Urinary bladder (tissue), 4 donors: ENCODE data around the gene PHYHIPL. TPM values are rescaled to one million over a fixed set of nuclear protein-coding genes. Genes with fewer than 3 reads are reported as not detected.

Experiments
- DNase-seq: peaks from one replicate; pipeline ENCODE4 v3.0.0-alpha.2; 2015; ENCODE audit errors: extremely low spot score
- H3K27ac ChIP-seq: one replicate; pipeline ENCODE4 v1.5.1; 2013; ENCODE audit warnings: low read depth, mild to moderate bottlenecking, moderate library complexity
- H3K36me3 ChIP-seq: one replicate; pipeline ENCODE4 v1.6.1; 2013; ENCODE audit warnings: mild to moderate bottlenecking, moderate library complexity; ENCODE audit not compliant: insufficient read depth
- H3K4me1 ChIP-seq: one replicate; pipeline ENCODE4 v1.6.1; 2013; ENCODE audit warnings: mild to moderate bottlenecking, moderate library complexity; ENCODE audit not compliant: insufficient read depth
- H3K4me3 ChIP-seq: one replicate; pipeline ENCODE4 v1.5.1; 2013; ENCODE audit warnings: low read depth, low read length
- WGBS: extraction: QIAGEN DNeasy Blood & Tissue Kit; methylation state at CpG from one replicate; pipeline ENCODE4 v1.1.7; 2013; 5-methylcytosine and 5-hydroxymethylcytosine counted together
- polyA plus RNA-seq: library from polyadenylated mRNA; stranded (reverse); fragments of 200-250 nt; gene quantifications from one replicate; pipeline ENCODE4 v1.2.3, GENCODE V29; 2013
- total RNA-seq: library from RNA; depleted of rRNA; stranded (reverse); fragments of >200 nt; gene quantifications from one replicate; pipeline ENCODE4 v1.2.3, GENCODE V29; 2014
- donor health status: healthy with polysubstance abuse.
- donor health status: healthy.

The PHYHIPL gene
- total and polyA plus RNA-seq, 2 donors, result 0.54 to 0.85 TPM

GRCh38 chr10:59173414-59173813, 3.0 kb upstream of the PHYHIPL start:
- H3K4me1 ChIP-seq, result peaks cover 2% of the 10 kb centered on the region
- DNase-seq, result no peak

GRCh38 chr10:59175538-59176240, 754 bp upstream of the PHYHIPL start:
- H3K4me1 ChIP-seq, result peaks cover 2% of the 10 kb centered on the region
- no peak for DNase-seq
- no peak overlapping the region for H3K27ac ChIP-seq
- H3K36me3 ChIP-seq, result no peaks in the 10 kb centered on the region
- WGBS, result 9% methylated on average over 26 of the region's 26 CpGs
- peak overlapping the region; percentile 24 for H3K4me3 ChIP-seq

More at GRCh38 chr10:59173414-59173813, 3.0 kb upstream of the PHYHIPL start:
- no peaks in the 10 kb centered on the region for H3K36me3 ChIP-seq
- H3K27ac ChIP-seq, result no peak overlapping the region
- no peak overlapping the region for H3K4me3 ChIP-seq

DNA sequence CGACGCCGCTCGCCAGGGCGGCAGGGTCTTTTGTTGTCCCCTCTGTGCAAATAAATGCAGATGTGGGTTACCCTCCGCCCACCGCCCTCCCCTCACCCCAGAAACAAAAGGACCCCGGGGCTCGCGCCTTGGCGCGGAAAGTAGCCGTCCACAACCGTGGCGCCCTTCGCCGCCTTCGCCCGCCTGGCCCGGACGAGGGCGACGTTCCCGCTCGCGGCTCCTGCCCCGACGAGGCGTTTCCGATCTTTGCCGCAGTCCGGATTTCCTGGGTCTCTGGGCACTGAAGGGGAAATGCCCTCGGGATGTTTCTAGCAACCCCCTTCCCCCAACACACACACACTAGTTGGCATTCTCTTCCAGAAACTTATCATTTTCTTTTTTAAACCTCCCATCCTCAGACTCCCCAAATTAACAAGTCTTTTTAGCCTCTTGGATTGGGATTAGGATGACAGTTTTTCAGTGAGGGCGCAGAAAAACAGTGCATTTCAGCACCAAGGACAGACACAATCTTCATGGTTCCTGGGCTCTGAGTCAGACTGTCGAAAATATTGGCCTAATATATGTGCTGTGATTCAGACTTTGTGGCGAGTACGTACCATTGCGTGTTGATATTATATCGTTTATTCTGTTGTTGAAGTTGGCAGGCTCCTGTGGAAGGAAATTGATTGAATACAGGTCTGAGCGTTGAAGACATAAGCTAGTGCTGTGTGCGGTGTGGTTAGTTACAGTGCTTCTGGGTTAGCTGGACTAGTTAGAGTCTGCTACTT, 771 bp downstream of the PHYHIPL start:
- Histone ChIP-seq H3K36me3 (no peaks in the 10 kb centered on the region), H3K27ac (no peak overlapping the region), H3K4me1 (peaks cover 2% of the 10 kb centered on the region), H3K4me3 (peak overlapping the region; percentile 24)
- 4% methylated on average over 41 of the region's 41 CpGs for WGBS
- peak; percentile 58 for DNase-seq

DNA sequence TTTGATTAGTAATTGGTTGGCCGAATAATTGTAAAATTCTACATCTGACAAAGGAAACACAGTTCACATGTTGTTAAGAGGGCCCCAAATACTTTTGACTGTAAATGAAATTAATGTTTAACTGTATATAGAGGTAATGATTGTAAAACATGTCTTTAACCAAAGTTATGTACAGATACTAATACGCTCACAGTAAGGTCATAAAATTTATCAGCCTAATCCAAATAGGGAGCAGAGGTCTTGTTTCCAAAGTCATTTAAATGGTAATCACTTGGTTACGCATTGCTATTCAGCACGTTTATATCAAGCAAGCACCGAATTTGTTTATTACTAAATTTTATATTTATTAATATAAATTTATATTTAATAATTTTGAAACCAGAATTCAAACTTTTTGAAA, 1.4 kb downstream of the PHYHIPL start:
- Histone ChIP-seq H3K4me1 (peaks cover 2% of the 10 kb centered on the region), H3K27ac (no peak overlapping the region), H3K36me3 (no peaks in the 10 kb centered on the region), H3K4me3 (no peak overlapping the region)
- no peak for DNase-seq
- 65% methylated on average over 5 of the region's 5 CpGs for WGBS

GRCh38 chr10:59179068-59179467, 2.6 kb downstream of the PHYHIPL start:
- peaks cover 2% of the 10 kb centered on the region for H3K4me1 ChIP-seq
- H3K27ac ChIP-seq, result no peak overlapping the region
- DNase-seq, result no peak
- WGBS, result 65% methylated on average over 2 of the region's 2 CpGs
- H3K36me3 ChIP-seq, result no peaks in the 10 kb centered on the region
- H3K4me3 ChIP-seq, result no peak overlapping the region

DNA sequence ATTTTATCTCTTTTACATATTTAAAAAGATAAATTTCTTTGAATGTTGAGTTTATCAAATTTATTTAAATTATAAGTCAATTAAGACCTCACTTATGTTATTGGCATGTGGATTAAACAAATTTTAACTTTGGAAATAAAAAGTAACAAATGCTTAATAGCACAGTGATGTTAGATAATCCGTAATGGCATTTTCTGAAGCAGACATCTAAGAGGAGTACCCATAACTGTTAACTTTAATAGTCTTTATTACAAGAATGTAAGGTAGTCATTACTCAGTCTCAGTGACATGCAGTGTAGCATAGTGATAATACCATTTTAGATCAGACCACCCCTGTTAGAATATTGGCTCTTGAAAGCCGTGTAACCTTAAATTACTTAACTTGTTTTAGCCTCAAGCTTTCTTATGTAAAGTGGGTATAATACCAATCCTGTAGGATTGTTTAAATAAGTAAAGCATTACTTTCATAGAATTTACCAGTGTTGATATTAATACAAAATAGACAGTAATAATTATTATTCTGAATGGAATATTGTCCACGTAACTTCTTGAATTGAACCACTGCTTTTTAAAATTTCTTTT, 4.3 kb downstream of the PHYHIPL start:
- no peaks in the 10 kb centered on the region for H3K36me3 ChIP-seq
- WGBS, result 78% methylated on average over 3 of the region's 3 CpGs
- peaks cover 2% of the 10 kb centered on the region for H3K4me1 ChIP-seq
- no peak overlapping the region for H3K4me3 ChIP-seq
- no peak for DNase-seq
- H3K27ac ChIP-seq, result no peak overlapping the region

DNA sequence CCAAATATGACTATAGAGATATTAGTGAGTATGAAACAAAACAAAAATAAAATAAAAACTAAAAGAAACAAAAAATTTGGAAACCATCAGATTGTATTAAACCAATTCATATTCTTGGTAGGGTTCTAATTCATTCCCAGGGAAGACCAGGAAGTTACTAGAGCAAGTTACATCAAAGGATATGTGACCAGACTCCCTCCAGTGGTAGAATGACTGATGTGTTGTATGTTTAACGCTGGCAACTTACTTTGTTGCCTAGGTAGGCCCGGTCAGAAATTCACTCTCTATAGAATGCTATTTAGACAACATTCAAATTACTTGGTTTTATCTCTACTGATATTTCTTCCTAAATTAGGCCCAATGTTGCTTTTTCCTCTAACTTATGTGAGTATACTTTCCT, 5.2 kb downstream of the PHYHIPL start:
- WGBS, result 11% methylated on average over 2 of the region's 2 CpGs
- Histone ChIP-seq H3K4me3 (no peak overlapping the region), H3K27ac (no peak overlapping the region), H3K4me1 (peaks cover 2% of the 10 kb centered on the region), H3K36me3 (no peaks in the 10 kb centered on the region)
- no peak for DNase-seq

GRCh38 chr10:59190332-59190731, 13.9 kb downstream of the PHYHIPL start:
- no peak overlapping the region for H3K27ac ChIP-seq
- WGBS, result 86% methylated on average over 1 of the region's 1 CpG
- H3K4me1 ChIP-seq, result no peaks in the 10 kb centered on the region
- H3K4me3 ChIP-seq, result no peak overlapping the region
- no peaks in the 10 kb centered on the region for H3K36me3 ChIP-seq
- no peak for DNase-seq

DNA sequence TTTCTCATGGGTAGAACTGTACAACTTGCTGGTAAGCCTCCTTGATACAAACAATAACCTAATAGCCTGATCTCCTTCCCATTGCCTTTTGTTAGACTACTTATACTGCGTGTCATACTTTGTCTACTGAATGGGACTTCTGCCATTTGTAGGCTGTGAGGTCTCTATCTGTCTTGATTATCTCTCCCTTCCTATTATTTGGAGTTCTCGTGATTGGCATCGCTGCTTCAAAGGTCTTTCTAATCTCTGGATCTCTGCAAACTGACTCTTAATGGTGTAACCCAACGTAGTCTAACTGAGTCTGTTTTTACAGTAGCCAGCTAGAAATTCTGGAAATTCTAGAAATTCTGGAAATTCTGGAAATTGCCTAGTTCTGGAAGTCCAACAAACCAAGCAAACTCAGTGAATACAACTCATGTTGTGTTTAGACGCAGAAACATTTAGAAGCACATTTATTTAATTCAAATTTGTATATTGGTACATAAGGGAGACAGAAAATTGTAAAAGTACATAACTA, 29.8 kb downstream of the PHYHIPL start:
- Histone ChIP-seq H3K4me3 (no peak overlapping the region), H3K36me3 (no peaks in the 10 kb centered on the region), H3K4me1 (no peaks in the 10 kb centered on the region), H3K27ac (no peak overlapping the region)
- no peak for DNase-seq
- 71% methylated on average over 5 of the region's 5 CpGs for WGBS

DNA sequence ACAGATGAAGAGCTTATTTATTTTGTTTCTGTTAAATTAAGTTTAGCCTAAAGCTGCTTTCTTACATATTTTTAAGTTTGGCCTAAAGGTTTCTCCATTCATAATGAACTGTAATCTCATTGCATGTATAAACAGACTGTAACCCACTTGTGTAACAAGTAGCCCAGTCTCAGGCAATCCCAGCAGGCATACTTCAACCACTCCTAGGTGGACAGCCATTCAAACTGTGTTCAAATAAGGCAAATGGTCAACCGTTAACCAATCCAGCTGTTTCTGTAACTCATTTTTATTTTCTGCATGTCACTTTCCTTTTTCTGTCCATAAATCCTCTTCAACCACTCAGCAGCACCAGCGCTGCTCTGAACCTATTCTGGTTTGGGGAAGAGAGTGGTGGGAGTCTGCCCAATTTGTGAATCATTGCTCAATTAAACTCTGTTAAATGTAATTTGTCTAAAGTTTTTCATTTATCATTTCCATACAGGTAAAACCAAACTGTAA, 35.9 kb downstream of the PHYHIPL start:
- Histone ChIP-seq H3K36me3 (no peaks in the 10 kb centered on the region), H3K4me1 (no peaks in the 10 kb centered on the region), H3K27ac (no peak overlapping the region), H3K4me3 (no peak overlapping the region)
- DNase-seq, result no peak
- 81% methylated on average over 2 of the region's 2 CpGs for WGBS

GRCh38 chr10:59214160-59214559, 37.7 kb downstream of the PHYHIPL start:
- no peaks in the 10 kb centered on the region for H3K4me1 ChIP-seq
- H3K4me3 ChIP-seq, result no peak overlapping the region
- H3K27ac ChIP-seq, result no peak overlapping the region
- WGBS, result 96% methylated on average over 1 of the region's 1 CpG
- DNase-seq, result no peak
- H3K36me3 ChIP-seq, result no peaks in the 10 kb centered on the region

DNA sequence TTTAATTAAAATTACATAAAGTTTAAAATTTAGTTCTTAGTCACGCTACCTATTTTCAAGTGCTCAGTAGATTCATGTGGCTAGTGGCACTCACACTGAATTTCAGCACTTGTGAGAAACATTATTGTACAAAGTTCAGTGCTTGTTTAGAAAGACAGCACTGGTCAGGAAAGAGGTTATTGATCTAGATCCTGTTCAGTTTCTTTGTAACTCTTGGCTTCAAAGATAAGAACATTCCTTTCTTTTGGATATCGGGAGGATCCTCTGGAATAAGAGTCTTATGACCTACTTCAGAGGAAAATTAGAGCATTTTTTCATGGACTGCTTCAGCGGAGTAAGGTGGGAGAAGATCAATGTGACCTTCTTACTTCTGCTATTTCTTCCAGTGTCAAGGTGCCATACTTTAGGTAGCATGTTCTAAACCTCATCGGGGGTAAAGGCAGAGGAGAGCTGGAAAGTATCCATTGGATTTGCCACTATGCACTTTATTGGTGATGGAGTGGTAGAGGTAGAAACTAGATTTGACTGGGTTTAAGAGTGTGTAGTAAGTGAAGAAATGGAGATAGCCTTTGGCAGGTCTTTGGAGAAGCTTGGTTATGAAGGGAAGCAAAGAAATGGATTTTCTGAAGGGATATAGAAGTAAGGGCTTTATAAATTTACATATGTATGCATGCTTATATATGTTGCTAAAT, 39.9 kb downstream of the PHYHIPL start:
- H3K4me3 ChIP-seq, result no peak overlapping the region
- no peaks in the 10 kb centered on the region for H3K4me1 ChIP-seq
- DNase-seq, result no peak
- no peak overlapping the region for H3K27ac ChIP-seq
- 62% methylated on average over 4 of the region's 4 CpGs for WGBS
- no peaks in the 10 kb centered on the region for H3K36me3 ChIP-seq

GRCh38 chr10:59222788-59223187, 46.3 kb downstream of the PHYHIPL start:
- Histone ChIP-seq H3K4me1 (no peaks in the 10 kb centered on the region), H3K36me3 (no peaks in the 10 kb centered on the region)
- DNase-seq, result no peak

More at GRCh38 chr10:59222788-59223187, 46.3 kb downstream of the PHYHIPL start:
- Histone ChIP-seq H3K4me3 (no peak overlapping the region), H3K27ac (no peak overlapping the region)
